ENCODE results near the gene PTPRB. TPM values are rescaled to one million over a fixed set of nuclear protein-coding genes. Genes with fewer than 3 reads are reported as not detected.
"Not testable (repeated sequence)": the region's sequence is repeated elsewhere in the genome, so short reads cannot be mapped to it uniquely, and the experiment has no call there.

Gene PTPRB
- total RNA-seq, 1 donor from 2014 or later = 19.3 TPM

- no peak overlapping the region for H3K4me3 ChIP-seq (ENCODE audit: low read length in 3 of 3)
- no peaks in the 10 kb centered on the region for H3K36me3 ChIP-seq (ENCODE audit: control insufficient read depth in 3 of 3, insufficient read depth in 3 of 3, low read length in 3 of 3)
- no peak overlapping the region for H3K27ac ChIP-seq (ENCODE audit: low read depth, low read length)
- H3K27me3 ChIP-seq (ENCODE audit: control insufficient read depth in 3 of 3, insufficient read depth in 3 of 3, low read length in 3 of 3) = no peaks in the 10 kb centered on the region
- no peaks in the 10 kb centered on the region for H3K9me3 ChIP-seq (ENCODE audit: control insufficient read depth in 3 of 3, low read length in 3 of 3)
- no peaks in the 10 kb centered on the region for H3K4me1 ChIP-seq (ENCODE audit: control insufficient read depth in 3 of 3, insufficient read depth in 3 of 3, low read length in 3 of 3)
- H3K9ac ChIP-seq (ENCODE audit: low read depth in 1 of 3, low read length in 3 of 3) = no peak overlapping the region
Measured at GRCh38 chr12:70534466-70534865, 102.8 kb downstream of the PTPRB start.

- H3K9ac ChIP-seq (ENCODE audit: low read depth in 1 of 3, low read length in 3 of 3) = no peak overlapping the region
- no peaks in the 10 kb centered on the region for H3K9me3 ChIP-seq (ENCODE audit: control insufficient read depth in 3 of 3, low read length in 3 of 3)
- H3K27ac ChIP-seq (ENCODE audit: low read depth, low read length) = no peak overlapping the region
- H3K27me3 ChIP-seq (ENCODE audit: control insufficient read depth in 3 of 3, insufficient read depth in 3 of 3, low read length in 3 of 3) = no peaks in the 10 kb centered on the region
- peaks cover 0 to 3% (median 0%) of the 10 kb centered on the region in 3 donors for H3K36me3 ChIP-seq (ENCODE audit: control insufficient read depth in 3 of 3, insufficient read depth in 3 of 3, low read length in 3 of 3)
- no peak overlapping the region for H3K4me3 ChIP-seq (ENCODE audit: low read length in 3 of 3)
- H3K4me1 ChIP-seq (ENCODE audit: control insufficient read depth in 3 of 3, insufficient read depth in 3 of 3, low read length in 3 of 3) = no peaks in the 10 kb centered on the region
Measured at GRCh38 chr12:70529647-70530046, 107.6 kb downstream of the PTPRB start.

- no peak overlapping the region for H3K9ac ChIP-seq (ENCODE audit: low read depth in 1 of 3, low read length in 3 of 3)
- H3K4me3 ChIP-seq (ENCODE audit: low read length in 3 of 3) = no peak overlapping the region
- no peak overlapping the region for H3K27ac ChIP-seq (ENCODE audit: low read depth, low read length)
- no peaks in the 10 kb centered on the region for H3K36me3 ChIP-seq (ENCODE audit: control insufficient read depth in 3 of 3, insufficient read depth in 3 of 3, low read length in 3 of 3)
- H3K27me3 ChIP-seq (ENCODE audit: control insufficient read depth in 3 of 3, insufficient read depth in 3 of 3, low read length in 3 of 3) = no peaks in the 10 kb centered on the region
- H3K4me1 ChIP-seq (ENCODE audit: control insufficient read depth in 3 of 3, insufficient read depth in 3 of 3, low read length in 3 of 3) = no peaks in the 10 kb centered on the region
- H3K9me3 ChIP-seq (ENCODE audit: control insufficient read depth in 3 of 3, low read length in 3 of 3) = peaks cover 0 to 3% (median 0%) of the 10 kb centered on the region in 3 donors
Measured at GRCh38 chr12:70520847-70521246, 116.4 kb downstream of the PTPRB start.

GRCh38 chr12:70513426-70513825, 123.8 kb downstream of the PTPRB start:
- Histone ChIP-seq H3K36me3 (ENCODE audit: control insufficient read depth in 3 of 3, insufficient read depth in 3 of 3, low read length in 3 of 3) (no peaks in the 10 kb centered on the region), H3K9me3 (ENCODE audit: control insufficient read depth in 3 of 3, low read length in 3 of 3) (no peaks in the 10 kb centered on the region), H3K4me3 (ENCODE audit: low read length in 3 of 3) (no peak overlapping the region), H3K27ac (ENCODE audit: low read depth, low read length) (no peak overlapping the region), H3K9ac (ENCODE audit: low read depth in 1 of 3, low read length in 3 of 3) (no peak overlapping the region), H3K27me3 (ENCODE audit: control insufficient read depth in 3 of 3, insufficient read depth in 3 of 3, low read length in 3 of 3) (no peaks in the 10 kb centered on the region), H3K4me1 (ENCODE audit: control insufficient read depth in 3 of 3, insufficient read depth in 3 of 3, low read length in 3 of 3) (no peaks in the 10 kb centered on the region)

GRCh38 chr12:70508178-70508577, 129.1 kb downstream of the PTPRB start:
- Histone ChIP-seq H3K9ac (ENCODE audit: low read depth in 1 of 3, low read length in 3 of 3) (no peak overlapping the region), H3K9me3 (ENCODE audit: control insufficient read depth in 3 of 3, low read length in 3 of 3) (no peaks in the 10 kb centered on the region), H3K4me1 (ENCODE audit: control insufficient read depth in 3 of 3, insufficient read depth in 3 of 3, low read length in 3 of 3) (no peaks in the 10 kb centered on the region), H3K36me3 (ENCODE audit: control insufficient read depth in 3 of 3, insufficient read depth in 3 of 3, low read length in 3 of 3) (no peaks in the 10 kb centered on the region), H3K4me3 (ENCODE audit: low read length in 3 of 3) (no peak overlapping the region), H3K27me3 (ENCODE audit: control insufficient read depth in 3 of 3, insufficient read depth in 3 of 3, low read length in 3 of 3) (no peaks in the 10 kb centered on the region), H3K27ac (ENCODE audit: low read depth, low read length) (no peak overlapping the region)

- no peak overlapping the region for H3K4me3 ChIP-seq (ENCODE audit: low read length in 3 of 3)
- no peaks in the 10 kb centered on the region for H3K4me1 ChIP-seq (ENCODE audit: control insufficient read depth in 3 of 3, insufficient read depth in 3 of 3, low read length in 3 of 3)
- no peak overlapping the region for H3K9ac ChIP-seq (ENCODE audit: low read depth in 1 of 3, low read length in 3 of 3)
- H3K27ac ChIP-seq (ENCODE audit: low read depth, low read length) = no peak overlapping the region
- H3K9me3 ChIP-seq (ENCODE audit: control insufficient read depth in 3 of 3, low read length in 3 of 3) = no peaks in the 10 kb centered on the region
- H3K36me3 ChIP-seq (ENCODE audit: control insufficient read depth in 3 of 3, insufficient read depth in 3 of 3, low read length in 3 of 3) = no peaks in the 10 kb centered on the region
- H3K27me3 ChIP-seq (ENCODE audit: control insufficient read depth in 3 of 3, insufficient read depth in 3 of 3, low read length in 3 of 3) = no peaks in the 10 kb centered on the region
Measured at GRCh38 chr12:70507442-70507841, 129.8 kb downstream of the PTPRB start.

GRCh38 chr12:70497508-70497907, 139.7 kb downstream of the PTPRB start:
- Histone ChIP-seq H3K9me3 (ENCODE audit: control insufficient read depth in 3 of 3, low read length in 3 of 3) (no peaks in the 10 kb centered on the region), H3K27me3 (ENCODE audit: control insufficient read depth in 3 of 3, insufficient read depth in 3 of 3, low read length in 3 of 3) (no peaks in the 10 kb centered on the region), H3K36me3 (ENCODE audit: control insufficient read depth in 3 of 3, insufficient read depth in 3 of 3, low read length in 3 of 3) (no peaks in the 10 kb centered on the region)

GRCh38 chr12:70492904-70493303, 144.3 kb downstream of the PTPRB start:
- H3K9me3 ChIP-seq (ENCODE audit: control insufficient read depth in 3 of 3, low read length in 3 of 3); H3K27me3 ChIP-seq (ENCODE audit: control insufficient read depth in 3 of 3, insufficient read depth in 3 of 3, low read length in 3 of 3); H3K27ac ChIP-seq (ENCODE audit: low read depth, low read length); H3K4me3 ChIP-seq (ENCODE audit: low read length in 3 of 3); H3K36me3 ChIP-seq (ENCODE audit: control insufficient read depth in 3 of 3, insufficient read depth in 3 of 3, low read length in 3 of 3); H3K9ac ChIP-seq (ENCODE audit: low read depth in 1 of 3, low read length in 3 of 3); H3K4me1 ChIP-seq (ENCODE audit: control insufficient read depth in 3 of 3, insufficient read depth in 3 of 3, low read length in 3 of 3): not testable (repeated sequence)

More at GRCh38 chr12:70497508-70497907, 139.7 kb downstream of the PTPRB start:
- no peak overlapping the region for H3K27ac ChIP-seq (ENCODE audit: low read depth, low read length)
- H3K9ac ChIP-seq (ENCODE audit: low read depth in 1 of 3, low read length in 3 of 3) = no peak overlapping the region
- H3K4me1 ChIP-seq (ENCODE audit: control insufficient read depth in 3 of 3, insufficient read depth in 3 of 3, low read length in 3 of 3) = no peaks in the 10 kb centered on the region
- H3K4me3 ChIP-seq (ENCODE audit: low read length in 3 of 3) = no peak overlapping the region

GRCh38 chr12:70490928-70491327, 146.3 kb downstream of the PTPRB start:
- H3K27me3 ChIP-seq (ENCODE audit: control insufficient read depth in 3 of 3, insufficient read depth in 3 of 3, low read length in 3 of 3); H3K9ac ChIP-seq (ENCODE audit: low read depth in 1 of 3, low read length in 3 of 3); H3K4me3 ChIP-seq (ENCODE audit: low read length in 3 of 3); H3K27ac ChIP-seq (ENCODE audit: low read depth, low read length); H3K4me1 ChIP-seq (ENCODE audit: control insufficient read depth in 3 of 3, insufficient read depth in 3 of 3, low read length in 3 of 3); H3K36me3 ChIP-seq (ENCODE audit: control insufficient read depth in 3 of 3, insufficient read depth in 3 of 3, low read length in 3 of 3); H3K9me3 ChIP-seq (ENCODE audit: control insufficient read depth in 3 of 3, low read length in 3 of 3): not testable (repeated sequence)

- Histone ChIP-seq H3K27me3 (ENCODE audit: control insufficient read depth in 3 of 3, insufficient read depth in 3 of 3, low read length in 3 of 3) (no peaks in the 10 kb centered on the region), H3K4me1 (ENCODE audit: control insufficient read depth in 3 of 3, insufficient read depth in 3 of 3, low read length in 3 of 3) (no peaks in the 10 kb centered on the region), H3K9me3 (ENCODE audit: control insufficient read depth in 3 of 3, low read length in 3 of 3) (no peaks in the 10 kb centered on the region), H3K4me3 (ENCODE audit: low read length in 3 of 3) (no peak overlapping the region), H3K36me3 (ENCODE audit: control insufficient read depth in 3 of 3, insufficient read depth in 3 of 3, low read length in 3 of 3) (no peaks in the 10 kb centered on the region), H3K9ac (ENCODE audit: low read depth in 1 of 3, low read length in 3 of 3) (no peak overlapping the region), H3K27ac (ENCODE audit: low read depth, low read length) (no peak overlapping the region)
Measured at GRCh38 chr12:70487440-70487839, 149.8 kb downstream of the PTPRB start.

GRCh38 chr12:70486588-70486987, 150.6 kb downstream of the PTPRB start:
- Histone ChIP-seq H3K9me3 (ENCODE audit: control insufficient read depth in 3 of 3, low read length in 3 of 3) (no peaks in the 10 kb centered on the region), H3K4me3 (ENCODE audit: low read length in 3 of 3) (no peak overlapping the region), H3K27me3 (ENCODE audit: control insufficient read depth in 3 of 3, insufficient read depth in 3 of 3, low read length in 3 of 3) (peaks cover 0 to 2% (median 0%) of the 10 kb centered on the region in 3 donors), H3K27ac (ENCODE audit: low read depth, low read length) (no peak overlapping the region), H3K36me3 (ENCODE audit: control insufficient read depth in 3 of 3, insufficient read depth in 3 of 3, low read length in 3 of 3) (no peaks in the 10 kb centered on the region), H3K9ac (ENCODE audit: low read depth in 1 of 3, low read length in 3 of 3) (no peak overlapping the region), H3K4me1 (ENCODE audit: control insufficient read depth in 3 of 3, insufficient read depth in 3 of 3, low read length in 3 of 3) (no peaks in the 10 kb centered on the region)
